Central memory CD4-positive, alpha-beta T cell (primary cell): Measurements from ENCODE around the gene NCKAP5.
"Not testable (repeated sequence)": the region's sequence is repeated elsewhere in the genome, so short reads cannot be mapped to it uniquely, and the experiment has no call there.

ENCODE experiments used
- DNase-seq: peaks from one replicate; pipeline ENCODE4 v3.0.0; 2022

The NCKAP5 gene

DNA sequence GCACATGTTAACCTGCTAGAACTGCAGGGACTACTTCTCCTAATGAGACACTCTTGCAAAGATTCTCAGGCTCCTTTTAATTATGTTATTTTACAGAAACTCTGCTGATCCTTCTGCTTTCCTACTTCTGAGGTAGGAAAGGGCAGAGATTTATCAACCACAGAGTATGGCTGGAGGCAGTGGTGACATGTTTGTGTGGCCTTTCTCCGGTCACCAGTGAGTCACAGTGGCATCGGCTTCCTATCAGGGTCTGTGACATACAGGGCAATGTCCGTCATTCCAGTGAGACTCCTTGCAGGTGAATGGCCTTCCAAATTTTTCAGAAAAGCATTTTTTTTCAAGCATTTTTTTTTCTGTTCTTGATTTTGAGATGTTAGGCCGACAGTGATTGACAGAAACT is 717.6 kb downstream of the NCKAP5 start:
- DNase-seq = no peak

- no peak for DNase-seq
These were observed 719.1 kb downstream of the NCKAP5 start for GRCh38 chr2:132849118-132849517.

GRCh38 chr2:132845339-132845738 is 722.9 kb downstream of the NCKAP5 start:
- DNase-seq = no peak

GRCh38 chr2:132844585-132844984 is 723.7 kb downstream of the NCKAP5 start:
- DNase-seq = no peak

DNA sequence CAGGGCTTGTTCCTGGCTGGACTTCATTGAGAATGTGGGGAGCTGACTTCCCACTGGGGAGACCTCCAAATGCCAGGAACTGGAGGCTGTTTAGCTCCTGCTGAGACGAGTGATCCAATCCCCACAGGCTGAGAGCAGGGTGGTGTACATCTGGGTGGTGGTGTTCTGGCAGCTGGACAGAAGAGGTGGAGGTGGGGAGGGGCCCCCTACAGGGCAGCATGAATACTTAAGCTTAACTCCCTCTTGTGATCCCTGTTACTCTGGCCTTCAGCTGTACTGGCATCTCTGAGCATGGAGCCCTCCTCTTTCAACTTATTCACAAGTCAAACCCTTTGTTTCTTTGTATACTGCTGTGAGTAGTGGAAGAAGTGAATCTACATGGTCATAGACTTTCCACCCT is 730.5 kb downstream of the NCKAP5 start:
- DNase-seq = no peak

DNA sequence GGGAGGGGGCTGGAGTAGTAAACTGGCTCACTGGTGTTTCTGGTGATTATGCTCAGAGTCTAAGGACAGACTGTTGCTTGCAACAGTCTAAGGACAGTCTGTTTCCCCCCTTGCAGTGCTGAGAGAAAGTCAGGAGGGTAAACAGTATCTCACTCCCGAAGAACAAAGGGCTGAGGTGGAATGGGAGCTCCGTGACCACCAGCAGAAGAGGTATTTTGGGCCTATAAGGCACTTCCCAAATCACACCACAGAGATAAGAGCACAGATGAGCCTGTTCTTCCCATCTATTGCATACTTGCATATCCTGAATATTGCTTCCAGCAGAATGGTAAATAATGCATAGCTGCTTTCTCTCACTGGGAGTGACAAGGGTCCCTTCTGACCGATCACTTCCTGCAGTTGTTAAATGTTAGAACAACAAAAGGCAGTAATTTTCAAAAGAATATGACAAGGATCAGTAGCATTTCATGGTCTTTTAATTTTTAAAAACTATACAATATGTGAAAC is 737.9 kb downstream of the NCKAP5 start:
- DNase-seq = no peak

- DNase-seq = no peak
These were observed 742.7 kb downstream of the NCKAP5 start for GRCh38 chr2:132825601-132826000.

GRCh38 chr2:132824716-132825115 is 743.5 kb downstream of the NCKAP5 start:
- no peak for DNase-seq

DNA sequence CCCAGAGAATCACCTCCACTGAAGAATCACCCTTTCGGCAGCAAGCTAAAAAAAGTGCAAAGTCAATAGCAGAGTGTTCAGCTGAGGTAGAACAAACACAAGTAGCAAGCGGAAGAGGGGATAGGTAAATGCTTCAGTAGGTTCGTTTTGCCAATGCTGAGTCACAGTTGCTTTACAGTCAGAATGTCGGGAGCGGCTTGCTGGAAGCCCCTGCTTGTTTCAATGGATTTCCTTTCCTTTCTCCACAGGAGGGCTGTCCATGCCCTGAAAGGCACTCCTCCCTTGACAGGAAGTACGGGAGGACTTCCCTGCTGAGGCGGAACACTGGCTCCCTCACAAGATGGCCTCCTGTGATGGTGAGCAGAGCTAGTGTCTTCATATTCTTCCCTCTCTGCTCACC is 752.0 kb downstream of the NCKAP5 start:
- no peak for DNase-seq

GRCh38 chr2:132815516-132815915 is 752.7 kb downstream of the NCKAP5 start:
- DNase-seq = no peak

DNA sequence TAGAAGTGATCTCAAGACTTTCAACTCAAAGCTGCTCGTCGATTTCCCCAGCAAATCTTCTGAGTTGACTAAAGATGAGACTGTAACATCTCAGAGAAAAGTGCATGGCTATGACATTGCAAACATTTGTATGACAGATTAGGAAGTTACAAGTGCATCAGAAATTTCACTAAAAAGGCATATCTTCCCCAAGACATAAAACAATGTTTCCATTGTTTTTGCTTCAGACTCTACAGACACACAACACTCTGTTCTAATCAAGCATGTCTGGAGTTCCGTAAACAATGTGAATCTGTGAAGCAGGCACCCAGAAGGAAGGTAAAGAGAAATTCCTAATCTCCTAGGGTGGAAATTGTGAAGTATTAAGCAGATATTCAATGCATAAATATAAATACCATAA is 753.6 kb downstream of the NCKAP5 start:
- no peak for DNase-seq

- no peak for DNase-seq
These were observed 754.8 kb downstream of the NCKAP5 start for GRCh38 chr2:132813422-132813821.

DNA sequence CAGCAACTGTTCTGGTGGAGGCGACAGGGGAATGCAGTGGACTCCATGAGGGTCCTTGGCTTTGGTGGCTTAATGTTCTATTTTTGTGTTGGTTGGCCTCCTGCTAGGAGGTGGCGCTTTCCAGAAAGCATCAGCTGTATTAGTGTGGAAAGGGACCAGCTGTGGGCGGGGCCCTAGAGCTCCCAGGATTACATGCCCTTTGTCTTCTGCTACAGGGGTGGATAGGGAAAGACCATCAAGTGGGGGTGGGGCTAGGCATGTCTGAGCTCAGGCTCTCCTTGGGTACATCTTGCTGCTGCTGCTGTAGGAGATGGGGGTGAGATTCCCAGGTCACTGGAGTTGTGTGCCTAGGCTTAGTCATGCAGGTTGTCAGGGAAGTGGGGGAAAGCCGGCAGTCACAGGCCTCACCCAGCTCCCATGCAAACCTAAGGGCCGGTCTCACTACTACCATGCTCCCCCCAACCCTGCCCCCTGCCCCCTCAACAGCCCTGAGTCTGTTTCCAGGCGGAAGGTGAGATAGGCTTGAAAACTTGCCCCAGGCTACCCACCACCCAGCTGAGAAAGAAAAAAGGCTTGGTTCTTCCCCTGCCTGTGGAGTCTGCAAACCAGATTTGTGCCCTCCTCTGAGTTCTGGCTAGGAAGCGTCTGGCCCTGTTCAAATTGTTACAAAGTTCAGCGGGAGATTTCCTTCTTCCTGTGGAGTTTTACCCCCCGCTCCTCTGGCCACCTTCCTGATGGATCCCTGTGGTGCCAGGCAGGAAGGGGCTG is 756.9 kb downstream of the NCKAP5 start:
- no peak for DNase-seq

DNA sequence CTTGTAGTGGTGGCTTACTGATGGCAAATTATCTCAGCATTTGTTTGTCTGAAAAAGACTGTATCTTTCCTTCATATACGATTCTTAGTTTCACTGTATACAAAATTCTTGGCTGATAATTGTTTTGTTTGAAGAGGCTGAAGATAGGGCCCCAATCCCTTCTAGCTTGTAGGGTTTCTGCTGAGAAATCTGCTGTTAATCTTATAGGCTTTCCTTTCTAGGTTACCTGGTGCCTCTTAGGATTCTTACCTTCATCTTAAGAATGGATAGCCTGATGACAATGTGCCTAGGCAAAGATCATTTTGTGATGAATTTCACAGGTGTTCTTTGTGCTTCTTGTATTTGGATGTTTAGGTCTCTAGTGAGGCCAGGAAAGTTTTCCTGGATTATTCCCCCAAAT is 758.3 kb downstream of the NCKAP5 start:
- not testable (repeated sequence) for DNase-seq

GRCh38 chr2:132804051-132804450 is 764.2 kb downstream of the NCKAP5 start:
- DNase-seq = no peak

GRCh38 chr2:132798341-132798740 is 769.9 kb downstream of the NCKAP5 start:
- DNase-seq = no peak

GRCh38 chr2:132797556-132797955 is 770.7 kb downstream of the NCKAP5 start:
- no peak for DNase-seq

DNA sequence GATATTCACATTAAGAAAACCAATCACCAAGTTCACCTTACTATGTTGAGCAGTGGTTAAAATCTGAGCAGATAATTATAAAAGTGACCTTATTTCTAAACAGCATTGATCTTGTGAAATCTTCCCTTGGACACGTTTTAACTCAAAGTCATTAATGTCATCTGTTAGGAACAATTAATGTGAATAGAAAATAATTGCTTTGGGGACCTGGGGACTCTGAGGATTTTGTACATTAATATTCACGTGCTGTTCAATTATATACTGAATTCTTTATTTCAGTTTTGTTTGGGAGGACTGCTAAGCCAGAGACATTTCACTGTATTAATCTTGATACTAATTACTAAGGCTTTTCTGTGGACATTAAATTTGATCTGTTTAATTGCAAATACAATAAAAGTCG is 771.2 kb downstream of the NCKAP5 start:
- no peak for DNase-seq

DNA sequence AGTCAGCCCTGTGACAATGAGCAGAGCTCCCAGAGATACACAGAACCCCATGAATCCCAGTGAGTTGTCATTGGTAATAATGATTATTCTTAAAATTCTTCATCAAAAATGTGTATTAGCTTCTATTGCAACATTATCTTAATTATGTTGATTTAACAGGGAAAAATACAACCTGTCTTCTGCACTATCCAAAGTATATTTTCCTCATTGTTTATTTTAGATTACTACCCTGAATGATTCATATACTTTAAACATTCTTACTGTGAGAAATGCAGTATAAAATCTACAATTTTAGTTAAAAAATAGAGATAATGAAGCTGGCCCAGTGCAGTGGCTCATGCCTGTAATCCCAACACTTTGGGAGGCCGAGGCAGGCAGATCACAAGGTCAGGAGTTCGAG is 773.0 kb downstream of the NCKAP5 start:
- no peak for DNase-seq

DNA sequence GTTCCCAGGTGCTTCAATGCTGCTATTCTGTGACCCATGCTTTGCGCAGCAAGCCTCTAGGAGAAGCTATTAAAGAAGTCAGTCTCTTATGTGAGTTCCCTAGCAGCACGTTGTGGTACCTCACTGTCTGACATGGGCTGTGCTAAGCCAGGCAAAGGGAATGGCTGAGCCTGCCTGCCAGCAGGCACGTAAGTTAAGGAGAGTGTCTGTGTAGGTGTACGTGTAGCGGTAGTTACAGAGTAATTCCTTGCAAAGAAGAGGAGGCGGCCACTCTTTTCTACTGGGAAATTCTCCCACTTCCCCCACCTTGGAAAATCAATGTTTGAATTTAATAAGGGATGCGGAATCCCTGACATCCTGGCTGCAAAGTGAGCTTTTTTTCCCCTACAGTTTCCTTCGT is 774.7 kb downstream of the NCKAP5 start:
- DNase-seq = no peak

DNA sequence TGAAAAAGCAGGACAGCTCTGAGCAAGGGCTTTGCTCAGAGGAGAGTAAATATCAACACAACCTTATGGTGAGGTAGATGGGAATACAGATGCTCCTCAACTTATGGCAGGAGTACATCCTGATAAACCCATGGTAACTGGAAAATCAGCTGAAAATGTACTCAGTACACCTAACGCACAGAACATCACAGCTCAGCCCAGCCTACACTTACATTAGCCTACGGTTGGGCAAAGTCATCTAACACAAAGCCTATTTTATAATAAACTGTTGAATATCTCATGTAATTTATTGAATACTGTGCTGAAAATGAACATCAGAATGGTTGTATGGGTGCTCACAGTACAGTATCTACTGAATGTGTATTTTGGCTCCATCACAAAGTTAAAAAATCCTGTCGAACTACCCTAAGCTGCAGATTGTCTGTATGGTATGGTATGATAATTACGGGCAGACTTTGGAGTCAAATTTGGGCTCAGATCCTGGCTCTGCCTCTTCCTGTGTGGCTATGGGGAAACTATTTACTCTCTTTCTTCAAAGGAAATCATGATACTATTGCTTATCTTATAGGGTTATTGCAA is 778.0 kb downstream of the NCKAP5 start:
- DNase-seq = no peak

DNA sequence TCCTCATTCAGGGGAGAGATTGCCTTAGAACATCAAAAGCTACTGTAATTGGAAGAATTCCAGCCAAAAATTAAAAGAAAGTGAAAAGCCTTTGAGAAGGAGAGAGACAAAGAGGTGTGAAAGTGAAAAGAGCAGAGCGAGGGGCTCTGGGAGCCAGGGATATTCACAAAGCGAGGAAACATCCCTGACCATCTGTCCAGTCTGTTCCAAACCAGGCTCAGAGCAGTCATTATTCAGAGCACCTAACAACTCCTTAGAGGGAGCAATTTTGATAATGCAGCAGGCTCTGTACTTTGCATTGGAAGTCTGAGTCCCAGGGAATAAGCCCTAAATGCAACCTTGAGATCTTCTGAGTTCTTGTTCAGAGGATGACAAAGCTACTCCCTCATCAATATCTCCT is 779.2 kb downstream of the NCKAP5 start:
- no peak for DNase-seq

GRCh38 chr2:132788310-132788838 is 779.9 kb downstream of the NCKAP5 start:
- no peak for DNase-seq

DNA sequence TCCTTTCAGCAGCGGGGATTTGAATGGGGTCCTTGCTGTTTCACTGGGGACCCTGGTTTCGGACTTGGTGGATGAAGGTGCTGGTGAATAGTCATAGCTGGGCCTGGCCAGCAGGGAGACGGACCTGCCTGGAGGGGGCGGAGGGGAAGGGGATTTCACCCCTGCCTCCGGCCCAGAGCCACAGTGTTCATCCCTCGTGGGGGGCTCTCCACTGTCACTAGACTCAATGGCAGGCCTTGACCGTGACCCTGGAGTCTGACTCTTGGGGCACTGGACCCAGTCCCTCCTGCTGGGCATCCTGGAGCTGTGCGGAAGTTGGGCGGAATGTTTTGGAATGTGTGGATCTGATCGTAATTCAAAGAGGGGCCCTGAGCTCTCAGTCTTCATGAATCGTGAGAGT is 784.4 kb downstream of the NCKAP5 start:
- no peak for DNase-seq
